ENCODE measurements around the gene PGAM1.

GRCh38 chr10:97384641-97385040 lies 41.4 kb upstream of the PGAM1 start:
- TF ChIP-seq CTCF (conservative IDR thresholded peaks at IDR 0.05; ENCODE audit: low read depth, low read length) (no peak), POLR2A (IDR thresholded peaks at IDR 0.05; ENCODE audit: low read depth, low read length) (no peak), RAD21 (IDR thresholded peaks at IDR 0.05; ENCODE audit: low read length) (no peak), USF2 (IDR thresholded peaks at IDR 0.05; ENCODE audit: low read depth, low read length) (no peak), NFE2L2 (IDR thresholded peaks at IDR 0.05; ENCODE audit: low read depth, low read length) (no peak), SMC3 (IDR thresholded peaks at IDR 0.05; ENCODE audit: low read depth, low read length) (no peak), MAZ (IDR thresholded peaks at IDR 0.05; ENCODE audit: borderline replicate concordance, low read depth, low read length) (no peak), ELK1 (IDR thresholded peaks at IDR 0.05; ENCODE audit: borderline replicate concordance, low read depth, low read length) (no peak), RCOR1 (IDR thresholded peaks at IDR 0.05; ENCODE audit: insufficient replicate concordance, low read length) (no peak), MXI1 (IDR thresholded peaks at IDR 0.05; ENCODE audit: borderline replicate concordance, low read depth, low read length) (no peak), CHD1 (IDR thresholded peaks at IDR 0.05; ENCODE audit: low read depth, low read length) (no peak), MAFK (IDR thresholded peaks at IDR 0.05; ENCODE audit: low read depth, low read length) (no peak), CEBPB (IDR thresholded peaks at IDR 0.05; ENCODE audit: low read depth, low read length) (no peak)
